BJ (cell line): ENCODE measurements around the gene RIN2. TPM values are rescaled to one million over a fixed set of nuclear protein-coding genes. Genes with fewer than 3 reads are reported as not detected.

Experiments
- CTCF ChIA-PET: fragments of 350-600 bp; formaldehyde crosslinking; extraction: SDS; loops from one replicate; lab custom pipeline; 2021; ENCODE audit warnings: antibody characterized with exemption, inconsistent platforms; lab: Yijun Ruan, JAX
- POLR2A ChIA-PET: fragments of 300-600 bp; sonication (Branson Sonifier 250); formaldehyde crosslinking; extraction: SDS; loops from one replicate; lab custom pipeline; 2021; ENCODE audit warnings: antibody characterized with exemption; lab: Charles Lee
- DNase-seq: peaks from one replicate; pipeline ENCODE4 v3.0.0-alpha.2; 2011; ENCODE audit warnings: low read depth
- H3K27me3 ChIP-seq: 2 replicates; pipeline ENCODE4 v1.6.0; 2011; ENCODE audit warnings: low read length; ENCODE audit not compliant: control insufficient read depth, insufficient read depth
- H3K36me3 ChIP-seq: 2 replicates; pipeline ENCODE4 v1.5.1; 2011; ENCODE audit warnings: low read length; ENCODE audit not compliant: control insufficient read depth, insufficient read depth
- H3K4me3 ChIP-seq: 2 replicates; pipeline ENCODE4 v1.5.1; 2011; ENCODE audit warnings: low read depth, mild to moderate bottlenecking, control low read depth, low read length
- CTCF ChIP-seq: IDR thresholded peaks from 2 replicates; pipeline ENCODE4 v1.5.1; 2011; ENCODE audit warnings: low read depth, mild to moderate bottlenecking, control low read depth, inconsistent platforms, low read length, moderate library complexity; ENCODE audit not compliant: insufficient read depth
- polyA plus RNA-seq: library from polyadenylated mRNA; depleted of rRNA; stranded (reverse); fragments of >200 nt; gene quantifications from 2 replicates; pipeline ENCODE4 v1.2.3, GENCODE V29; 2011

RIN2 gene
- polyA plus RNA-seq, 1 experiment, result 25.2 TPM

DNA sequence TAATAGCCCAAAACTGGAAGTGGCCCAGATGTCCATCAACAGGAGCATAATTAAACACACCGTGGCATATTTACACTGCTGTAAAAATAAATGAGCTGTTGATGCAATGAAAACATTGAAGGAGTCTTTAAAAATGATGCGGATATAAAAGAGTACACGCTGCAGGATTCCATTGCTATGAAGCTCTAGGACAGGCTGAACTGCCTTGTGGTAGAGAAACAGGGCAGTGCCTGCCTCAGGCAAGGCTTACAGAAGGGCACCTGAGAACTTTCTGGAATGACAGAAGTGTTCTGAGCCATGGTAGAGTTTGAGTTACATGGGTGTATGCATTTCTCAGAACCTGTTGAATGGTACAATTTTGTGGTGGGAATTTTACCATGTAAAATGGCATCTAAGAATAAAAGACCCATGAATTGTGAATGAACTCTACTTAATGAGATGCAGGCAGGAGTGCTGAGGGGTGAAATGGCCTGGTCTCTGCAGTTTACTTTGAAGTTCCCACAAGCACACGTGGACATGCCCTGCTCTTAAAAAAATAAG is 45.3 kb upstream of the RIN2 start:
- H3K27me3 ChIP-seq, result peaks cover 5% of the 10 kb centered on the region
- no peak for DNase-seq
- no peak overlapping the region for H3K4me3 ChIP-seq
- no peaks in the 10 kb centered on the region for H3K36me3 ChIP-seq
- ChIA-PET POLR2A (interaction anchor here (0.5 kb wide), 1 partner anchor 280 kb away, joined by 6 read pairs; no protein-coding TSS in a partner anchor), CTCF (interaction anchor here (1.0 kb wide), 1 partner anchor 20 kb away, joined by 4 read pairs; no protein-coding TSS in a partner anchor)
- TF ChIP-seq CTCF, result no peak

DNA sequence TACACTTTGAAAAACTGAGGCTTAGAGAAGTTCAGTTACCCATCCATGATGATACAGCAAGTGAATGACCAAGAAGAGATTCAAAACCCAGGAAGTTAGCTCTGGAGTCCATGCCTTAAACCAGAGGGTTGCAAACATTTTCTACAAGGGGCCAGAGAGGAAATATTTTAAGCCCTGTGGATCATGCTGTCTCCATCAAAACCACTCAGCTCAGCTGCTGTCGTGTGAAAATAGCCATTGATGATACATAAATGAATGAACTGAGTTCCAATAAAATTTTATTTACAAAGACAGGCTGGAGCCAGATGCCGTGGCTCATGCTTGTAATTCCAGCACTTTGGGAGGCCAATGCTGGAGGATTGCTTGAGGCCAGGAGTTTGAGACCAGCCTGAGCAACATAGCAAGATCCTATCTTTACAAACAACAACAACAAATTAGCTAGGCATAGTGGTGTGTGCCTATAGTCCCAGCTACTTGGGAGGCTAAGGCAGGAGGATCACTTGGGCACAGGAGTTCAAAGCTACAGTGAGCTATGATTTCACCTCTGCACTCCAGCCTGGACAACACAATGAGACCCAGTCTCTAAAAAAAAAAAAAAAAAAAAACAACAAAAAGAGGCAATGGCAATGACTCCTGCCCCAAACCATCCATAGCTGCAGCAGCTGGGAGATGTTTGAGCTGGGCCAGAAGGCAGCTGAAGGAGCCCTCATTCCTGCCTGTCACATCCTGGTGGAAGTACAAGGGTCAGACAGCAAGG is 44.1 kb upstream of the RIN2 start:
- Histone ChIP-seq H3K4me3 (no peak overlapping the region), H3K36me3 (no peaks in the 10 kb centered on the region), H3K27me3 (no peaks in the 10 kb centered on the region)
- no peak for DNase-seq
- POLR2A ChIA-PET, result interaction anchor here (0.6 kb wide), 2 partner anchors 85 to 204 kb away, joined by 3 to 13 read pairs; no protein-coding TSS in a partner anchor
- no peak for TF ChIP-seq CTCF
- CTCF ChIA-PET, result interaction anchor here (1.6 kb wide), 1 partner anchor 303 kb away, joined by 5 read pairs; the partner anchor contains the start of gene NAA20

DNA sequence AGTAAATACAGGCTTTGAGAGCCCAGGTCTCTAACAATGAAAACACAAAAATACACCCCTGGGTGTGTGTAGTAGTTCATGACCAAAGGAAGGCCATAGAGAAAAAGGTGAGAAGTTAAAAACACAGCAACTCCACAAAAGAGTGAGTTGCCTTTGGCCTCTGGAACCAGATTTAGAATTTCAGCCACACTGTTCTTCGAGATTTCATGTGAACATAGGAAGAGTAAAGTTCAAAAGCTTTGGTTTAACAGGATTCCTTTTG is 43.5 kb upstream of the RIN2 start:
- no peak for TF ChIP-seq CTCF
- Histone ChIP-seq H3K4me3 (no peak overlapping the region), H3K27me3 (no peaks in the 10 kb centered on the region), H3K36me3 (no peaks in the 10 kb centered on the region)
- no peak for DNase-seq
- CTCF ChIA-PET, result interaction anchor here (1.6 kb wide), 1 partner anchor 303 kb away, joined by 5 read pairs; the partner anchor contains the start of gene NAA20
- POLR2A ChIA-PET, result interaction anchor here (0.6 kb wide), 2 partner anchors 86 to 203 kb away, joined by 3 to 13 read pairs; no protein-coding TSS in a partner anchor

- Histone ChIP-seq H3K4me3 (no peak overlapping the region), H3K36me3 (no peaks in the 10 kb centered on the region), H3K27me3 (0 out of 2 replicates have a peak, but pooled peaks cover 2% of the 10 kb centered on the region)
- CTCF ChIA-PET, result no interaction called here
- DNase-seq, result no peak
- POLR2A ChIA-PET, result no interaction called here
- TF ChIP-seq CTCF, result no peak
Measured at GRCh38 chr20:19715986-19716385, 42.1 kb upstream of the RIN2 start.

GRCh38 chr20:19718880-19719279 is 39.2 kb upstream of the RIN2 start:
- Histone ChIP-seq H3K27me3 (0 out of 2 replicates have a peak, but pooled peaks cover 2% of the 10 kb centered on the region), H3K36me3 (no peaks in the 10 kb centered on the region), H3K4me3 (no peak overlapping the region)
- no peak for DNase-seq
- no peak for TF ChIP-seq CTCF
- CTCF ChIA-PET, result no interaction called here
- POLR2A ChIA-PET, result no interaction called here
